AG04450 (cell line): ENCODE results near the gene POLR3G. TPM values are rescaled to one million over a fixed set of nuclear protein-coding genes. Genes with fewer than 3 reads are reported as not detected.

Experiments used
- CTCF ChIA-PET: fragments of 300-600, 350-600 bp; formaldehyde crosslinking; extraction: SDS; loops from one replicate; lab custom pipeline; 2022; ENCODE audit warnings: antibody characterized with exemption, inconsistent platforms; lab: Charles Lee
- POLR2A ChIA-PET: fragments of 350-600 bp; formaldehyde crosslinking; extraction: SDS; loops from one replicate; lab custom pipeline; 2021; ENCODE audit warnings: antibody characterized with exemption, inconsistent platforms; lab: Yijun Ruan, JAX
- DNase-seq: peaks from one replicate; pipeline ENCODE4 v3.0.0-alpha.2; 2011; ENCODE audit warnings: low read depth, low spot score
- H3K27ac ChIP-seq: one replicate; pipeline ENCODE4 v1.5.1; 2012; ENCODE audit warnings: low read depth, low read length, control low read depth
- H3K27me3 ChIP-seq: one replicate; pipeline ENCODE4 v1.6.0; 2012; ENCODE audit warnings: low read length; ENCODE audit not compliant: control insufficient read depth, insufficient read depth
- H3K4me3 ChIP-seq: 2 replicates; pipeline ENCODE4 v1.5.1; 2011; ENCODE audit warnings: mild to moderate bottlenecking, low read depth, low read length, control low read depth
- H3K9me3 ChIP-seq: 2 replicates; pipeline ENCODE4 v1.5.1; 2012; ENCODE audit warnings: low read length; ENCODE audit not compliant: control insufficient read depth, insufficient read depth
- CTCF ChIP-seq: IDR thresholded peaks from 2 replicates; pipeline ENCODE4 v1.5.1; 2011; ENCODE audit warnings: low read depth, low read length, control low read depth, inconsistent platforms
- polyA plus RNA-seq: library from polyadenylated mRNA; depleted of rRNA; stranded (reverse); fragments of >200 nt; gene quantifications from 2 replicates; pipeline ENCODE4 v1.2.3, GENCODE V29; 2011

Gene POLR3G
- polyA plus RNA-seq, 1 experiment: 7.3 TPM

- Histone ChIP-seq H3K27ac (no peak overlapping the region), H3K9me3 (no peaks in the 10 kb centered on the region), H3K27me3 (peaks cover 20% of the 10 kb centered on the region), H3K4me3 (no peak overlapping the region)
- CTCF ChIA-PET: interaction anchor here (0.8 to 1.1 kb wide), 2 partner anchors 28 to 226 kb away, joined by 3 read pairs; no protein-coding TSS in a partner anchor
- DNase-seq: no peak
- no peak for TF ChIP-seq CTCF
- POLR2A ChIA-PET: no interaction called here
Measured at GRCh38 chr5:90557871-90558270, 83.2 kb downstream of the POLR3G start.

- CTCF ChIA-PET: no interaction called here
- H3K27ac ChIP-seq: no peak within 1 kb of the TSS
- no peak for DNase-seq
- H3K9me3 ChIP-seq: no peaks in the 10 kb centered on the region
- POLR2A ChIA-PET: no interaction called here
- peaks cover 20% of the 10 kb centered on the region for H3K27me3 ChIP-seq
- TF ChIP-seq CTCF: no peak
- peak within 1 kb of the TSS; percentile 31 for H3K4me3 ChIP-seq
Measured at GRCh38 chr5:90558344-90559192, 83.9 kb downstream of the POLR3G start, which contains the start of gene ADGRV1. Gene ADGRV1 (plus strand): TSS chr5:90558797. CDS start chr5:90558896, 99 bp downstream.

GRCh38 chr5:90560771-90561170, 86.1 kb downstream of the POLR3G start:
- TF ChIP-seq CTCF: no peak
- ChIA-PET POLR2A (no interaction called here), CTCF (interaction anchor here (0.5 to 1.4 kb wide), 2 partner anchors 53 to 121 kb away, joined by 3 to 5 read pairs; no protein-coding TSS in a partner anchor)
- H3K4me3 ChIP-seq: no peak overlapping the region
- no peak for DNase-seq
- no peaks in the 10 kb centered on the region for H3K9me3 ChIP-seq
- H3K27me3 ChIP-seq: peaks cover 20% of the 10 kb centered on the region
- H3K27ac ChIP-seq: no peak overlapping the region

- no peak for TF ChIP-seq CTCF
- H3K27me3 ChIP-seq: peaks cover 20% of the 10 kb centered on the region
- CTCF ChIA-PET: interaction anchor here (1.4 kb wide), 1 partner anchor 122 kb away, joined by 5 read pairs; no protein-coding TSS in a partner anchor
- H3K4me3 ChIP-seq: no peak overlapping the region
- H3K27ac ChIP-seq: no peak overlapping the region
- no peak for DNase-seq
- POLR2A ChIA-PET: no interaction called here
- no peaks in the 10 kb centered on the region for H3K9me3 ChIP-seq
Measured at GRCh38 chr5:90561766-90562165, 87.1 kb downstream of the POLR3G start.

GRCh38 chr5:90562341-90562740, 87.7 kb downstream of the POLR3G start:
- DNase-seq: no peak
- H3K27me3 ChIP-seq: peaks cover 15% of the 10 kb centered on the region
- no peaks in the 10 kb centered on the region for H3K9me3 ChIP-seq
- H3K27ac ChIP-seq: no peak overlapping the region
- ChIA-PET POLR2A (no interaction called here), CTCF (interaction anchor here (0.7 kb wide), 1 partner anchor 123 kb away, joined by 6 read pairs; no protein-coding TSS in a partner anchor)
- TF ChIP-seq CTCF: no peak
- no peak overlapping the region for H3K4me3 ChIP-seq
